ENCODE measurements around the gene MAS1. TPM values are rescaled to one million over a fixed set of nuclear protein-coding genes. Genes with fewer than 3 reads are reported as not detected.
A peak's percentile ranks its signal among the peaks of the same experiment; 100 is the strongest.

MAS1 gene
- total RNA-seq, 1 experiment from 2014 or later, result not detected

DNA sequence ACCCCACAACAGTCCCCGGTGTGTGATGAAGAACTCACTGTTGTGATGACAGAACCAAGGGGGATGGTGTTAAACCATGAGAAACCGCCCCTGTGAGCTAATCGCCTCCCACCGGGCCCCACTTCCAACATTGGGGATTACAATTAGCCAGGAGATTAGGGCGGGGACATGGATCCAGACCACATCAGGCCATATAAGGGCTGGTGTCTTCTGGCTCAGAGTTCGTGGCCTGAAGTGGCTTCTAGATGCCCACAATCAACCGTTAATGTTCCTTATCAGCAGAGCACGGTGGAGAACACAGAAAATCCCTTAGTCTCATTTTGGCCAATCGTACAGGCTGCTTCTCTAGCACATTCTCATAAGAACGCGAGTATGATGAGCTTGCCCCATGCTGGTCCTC lies 10.9 kb upstream of the MAS1 start:
- DNase-seq (ENCODE audit: low spot score), result no peak

DNA sequence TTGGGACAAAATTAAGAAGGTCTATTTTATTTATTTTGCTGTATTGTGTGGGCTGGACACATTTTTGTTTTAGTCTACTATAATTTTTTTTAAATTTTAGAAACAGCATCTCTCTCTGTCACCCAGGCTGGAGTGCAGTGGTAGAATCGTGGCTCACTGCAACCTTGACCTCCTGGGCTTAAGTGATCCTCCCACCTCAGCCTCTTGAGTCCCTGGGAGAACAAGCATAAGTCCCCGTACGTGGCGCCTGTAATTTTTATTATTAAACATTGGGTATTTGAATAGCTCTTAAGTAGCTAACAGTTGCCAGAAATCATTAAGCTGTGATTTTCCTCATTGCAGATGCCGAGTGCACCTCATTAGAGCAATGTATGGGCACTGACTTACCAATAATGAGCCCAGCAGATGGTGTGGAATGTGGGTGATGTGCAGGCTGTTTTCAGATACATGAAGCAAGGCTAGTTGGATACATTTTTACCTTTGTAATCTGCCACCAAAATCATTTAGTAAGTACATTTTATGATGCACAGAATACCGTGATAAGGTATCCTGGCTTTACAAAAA lies 10.3 kb upstream of the MAS1 start:
- DNase-seq (ENCODE audit: low spot score), result no peak

DNA sequence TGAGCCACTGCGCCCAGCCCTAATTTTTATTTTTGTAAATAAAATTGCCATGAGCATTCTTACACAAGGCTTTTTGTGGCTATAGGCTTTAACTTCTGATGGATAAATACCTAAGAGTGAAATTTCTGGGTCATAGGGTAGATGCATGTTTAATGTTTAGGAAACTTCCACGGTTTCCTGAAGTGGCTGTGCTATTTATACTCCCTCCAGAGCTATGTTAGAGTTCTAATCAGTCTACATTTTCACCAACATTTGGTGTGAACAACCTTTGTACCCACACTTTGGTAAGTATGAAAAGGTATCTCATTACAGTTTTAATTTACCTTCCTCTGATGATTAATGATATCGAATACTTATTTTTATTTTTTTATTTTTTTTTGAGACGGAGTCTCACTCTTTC lies 6.1 kb upstream of the MAS1 start:
- no peak for DNase-seq (ENCODE audit: low spot score)

DNA sequence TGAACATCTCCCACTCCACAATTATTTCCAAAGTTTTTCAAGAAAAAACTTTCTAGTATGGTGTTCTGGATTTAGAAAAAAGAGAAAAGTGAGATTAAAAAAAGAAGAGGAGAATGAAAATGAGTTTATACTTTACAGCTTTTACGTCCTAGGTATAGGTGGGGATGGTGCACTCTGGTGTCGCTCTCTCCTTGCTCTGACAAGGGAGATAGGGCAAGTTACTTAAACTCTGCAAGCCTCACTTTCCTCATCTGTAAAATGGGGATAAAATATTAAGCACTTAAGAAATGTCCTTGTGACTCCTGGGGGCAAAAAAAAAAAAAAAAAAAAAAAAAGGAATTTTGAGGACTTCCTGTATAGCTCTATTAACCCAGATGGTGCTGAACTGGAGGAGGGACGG lies 4.5 kb upstream of the MAS1 start:
- no peak for DNase-seq (ENCODE audit: low spot score)

DNA sequence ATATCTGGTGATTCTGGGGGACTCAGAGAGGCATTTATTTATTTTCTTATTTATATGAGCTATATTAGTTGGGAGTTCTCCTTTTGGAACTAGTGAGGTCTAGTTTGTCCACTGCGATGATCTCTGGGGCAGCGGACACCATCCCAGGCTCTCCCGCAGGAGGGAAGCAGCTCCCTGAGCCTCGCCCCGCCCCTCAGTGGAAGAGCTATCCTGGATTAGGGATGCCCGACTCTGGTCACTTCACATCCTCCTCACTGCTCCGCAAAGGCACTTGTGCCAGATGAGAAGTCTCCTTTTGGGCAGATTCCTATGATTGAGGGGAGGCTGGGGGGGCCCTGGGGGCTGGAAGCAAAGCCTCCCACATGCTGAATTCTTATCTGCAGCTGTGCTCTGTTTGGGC lies 3.6 kb upstream of the MAS1 start:
- no peak for DNase-seq (ENCODE audit: low spot score)

DNA sequence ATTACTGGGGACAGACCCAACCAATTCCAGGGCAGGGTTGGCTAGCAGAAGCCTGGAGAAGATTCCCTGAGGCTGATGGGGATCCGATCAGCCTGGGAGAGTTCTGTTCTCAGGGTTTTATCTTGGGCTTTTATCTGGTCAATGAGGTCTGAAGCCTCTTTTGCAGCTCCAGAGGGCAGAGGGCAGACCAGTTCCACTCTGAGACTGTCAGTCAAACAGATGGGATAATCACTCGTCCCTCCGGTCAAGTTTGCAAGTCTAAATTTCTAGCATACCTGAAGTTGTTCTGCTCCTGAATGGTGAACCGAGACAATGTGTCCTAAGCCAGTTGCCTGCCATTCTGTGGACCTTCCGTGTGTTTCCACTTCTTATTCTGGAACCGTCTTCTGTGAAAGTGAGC lies 3.0 kb upstream of the MAS1 start:
- DNase-seq (ENCODE audit: low spot score), result no peak

DNA sequence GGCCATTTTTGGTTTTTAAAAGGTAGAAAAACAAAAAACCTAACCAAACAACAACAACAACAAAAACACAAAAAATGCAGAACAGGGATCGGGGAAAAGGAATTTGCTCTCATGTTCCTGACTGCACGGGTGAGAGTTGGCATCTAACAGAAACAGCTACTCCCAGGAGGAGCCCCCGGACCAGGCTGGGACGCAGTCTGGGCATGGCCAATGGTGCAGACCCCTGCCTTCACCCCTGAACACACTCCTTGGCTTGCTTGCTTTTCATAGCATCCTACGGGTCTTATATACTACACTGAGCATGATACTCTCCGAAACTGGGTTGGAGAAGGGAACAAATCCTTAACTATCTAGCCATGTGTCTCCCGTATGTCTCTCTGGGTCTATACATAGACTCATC lies 587 bp upstream of the MAS1 start:
- DNase-seq (ENCODE audit: low spot score), result no peak

DNA sequence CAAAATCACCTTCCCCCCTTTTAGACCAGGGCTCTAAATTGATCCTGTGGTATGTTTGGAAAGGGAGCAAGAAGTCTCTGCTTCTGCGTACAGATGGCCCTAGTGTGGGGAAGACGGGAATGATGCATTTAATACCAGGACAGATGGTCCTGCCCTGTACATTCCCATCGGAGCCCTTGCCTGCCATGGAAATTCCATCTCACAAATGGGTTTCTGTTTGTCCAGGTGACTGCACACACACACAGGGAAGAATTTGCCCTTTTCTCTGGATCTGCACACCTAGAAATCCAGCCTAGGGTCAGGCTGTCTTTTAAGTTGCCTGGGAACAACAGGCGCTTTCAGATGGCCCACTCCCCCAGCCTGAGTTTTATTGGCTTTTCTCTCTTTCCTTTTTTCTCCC lies 1.3 kb downstream of the MAS1 start:
- DNase-seq (ENCODE audit: low spot score), result no peak

DNA sequence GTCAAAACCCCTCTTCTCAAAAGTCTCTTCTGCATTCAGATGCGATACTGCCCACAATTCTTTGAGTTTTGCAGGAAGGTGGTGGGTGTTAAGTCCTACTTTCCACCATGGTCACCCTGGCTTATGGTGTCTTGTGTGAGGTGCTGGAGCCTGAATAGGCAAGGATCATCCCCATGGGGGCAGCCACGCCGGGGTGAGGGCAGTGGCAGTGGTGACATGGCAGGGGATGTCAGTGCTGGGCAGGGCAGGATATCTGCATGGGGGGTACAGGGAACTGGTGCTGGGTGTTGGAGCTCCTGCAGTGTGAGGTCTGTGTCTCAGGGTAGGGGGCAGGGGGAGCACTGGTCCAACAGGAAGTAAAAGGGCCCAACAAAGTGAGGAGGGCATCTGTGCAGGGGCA lies 2.3 kb downstream of the MAS1 start:
- DNase-seq (ENCODE audit: low spot score), result no peak

DNA sequence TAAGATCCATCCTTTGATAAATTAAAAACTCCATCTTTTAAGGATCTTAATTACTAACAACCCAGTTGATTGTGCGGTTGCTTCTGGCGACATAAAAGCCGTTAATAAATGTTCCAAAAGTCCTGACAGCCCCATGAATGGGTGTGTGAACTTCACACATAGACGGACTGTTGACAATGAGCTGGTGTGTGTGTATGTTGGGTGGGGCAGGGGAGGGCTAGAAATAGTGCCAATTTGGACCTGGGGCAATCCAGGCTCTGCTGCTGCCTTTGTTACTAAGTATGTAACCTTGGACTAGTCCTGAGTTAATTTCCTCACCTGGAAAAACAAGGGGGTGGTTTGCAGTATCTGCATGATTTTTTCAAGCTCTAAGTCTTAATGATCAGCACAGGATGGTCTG lies 4.2 kb downstream of the MAS1 start:
- no peak for DNase-seq (ENCODE audit: low spot score)

DNA sequence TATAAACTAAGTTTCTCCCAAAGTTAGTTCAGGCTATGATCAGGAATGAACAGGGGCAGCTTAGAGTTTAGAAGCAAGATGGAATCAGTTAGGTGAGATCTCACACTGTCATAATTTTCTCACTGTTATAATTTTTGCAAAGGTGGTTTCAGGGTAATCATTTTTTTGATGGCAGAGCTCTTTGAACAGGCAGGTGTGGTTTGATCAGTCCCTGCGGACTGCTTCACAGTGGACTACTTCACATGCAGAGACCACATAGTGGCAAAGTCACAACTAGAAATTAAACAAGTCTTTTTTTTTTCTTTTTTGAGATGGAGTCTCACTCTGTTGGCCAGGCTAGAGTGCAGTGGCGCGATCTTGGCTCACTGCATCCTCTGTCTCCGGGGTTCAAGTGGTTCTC lies 6.8 kb downstream of the MAS1 start:
- no peak for DNase-seq (ENCODE audit: low spot score)

DNA sequence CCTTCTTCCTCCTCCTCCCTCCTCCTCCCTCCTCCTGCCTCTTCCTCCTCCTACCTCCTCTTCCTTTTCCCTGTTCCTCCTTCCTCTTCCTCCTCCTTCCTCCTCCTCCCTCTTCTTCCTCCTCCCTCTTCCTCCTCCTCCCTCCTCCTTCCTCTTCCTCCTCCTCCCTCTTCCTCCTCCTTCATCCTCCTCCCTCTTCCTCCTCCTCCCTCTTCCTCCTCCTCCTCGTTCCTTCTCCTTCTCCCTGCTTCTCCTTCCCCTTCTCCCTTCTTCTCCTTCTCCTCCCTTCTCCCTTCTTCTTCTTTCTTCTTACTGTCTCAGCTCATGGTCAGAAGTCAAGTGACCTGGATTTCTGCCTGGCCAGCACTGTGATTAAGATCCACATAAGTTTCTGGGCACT lies 7.7 kb downstream of the MAS1 start:
- no peak for DNase-seq (ENCODE audit: low spot score)

DNA sequence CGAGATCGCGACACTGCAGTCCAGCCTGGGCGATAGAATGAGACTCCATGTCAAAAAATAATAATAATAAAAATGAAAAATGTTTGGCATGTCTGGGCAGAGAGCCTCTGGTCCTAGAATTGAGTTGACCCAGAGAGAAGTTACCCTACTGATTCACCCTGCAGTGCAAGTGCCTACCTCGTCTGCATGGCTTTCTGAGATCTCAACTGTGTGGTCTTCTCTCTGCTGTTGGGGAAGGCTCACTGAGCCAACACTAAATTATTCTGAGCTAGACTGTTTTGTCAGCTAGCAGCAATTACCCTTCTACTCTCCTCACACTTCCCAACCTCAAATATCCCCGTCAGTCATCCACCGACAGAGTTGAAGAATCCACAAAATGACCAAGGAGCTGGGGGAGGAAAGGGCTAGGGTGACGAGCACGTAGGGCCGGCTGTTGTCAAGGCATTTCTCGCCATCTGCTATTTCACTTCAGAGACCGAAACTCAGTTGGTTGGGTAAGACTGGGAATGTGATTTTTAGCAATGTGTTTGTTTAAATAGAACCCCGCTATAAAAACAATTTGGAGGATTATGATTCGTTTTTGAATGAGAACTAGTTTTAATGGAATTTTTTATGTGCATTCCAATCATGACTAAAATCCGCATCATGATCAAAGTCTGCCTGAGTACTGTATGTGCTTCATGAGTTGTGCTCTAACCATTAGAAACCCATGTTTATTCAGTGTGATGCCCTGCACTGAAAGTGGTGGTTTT lies 9.4 kb downstream of the MAS1 start:
- peak; percentile 5 for DNase-seq (ENCODE audit: low spot score)

DNA sequence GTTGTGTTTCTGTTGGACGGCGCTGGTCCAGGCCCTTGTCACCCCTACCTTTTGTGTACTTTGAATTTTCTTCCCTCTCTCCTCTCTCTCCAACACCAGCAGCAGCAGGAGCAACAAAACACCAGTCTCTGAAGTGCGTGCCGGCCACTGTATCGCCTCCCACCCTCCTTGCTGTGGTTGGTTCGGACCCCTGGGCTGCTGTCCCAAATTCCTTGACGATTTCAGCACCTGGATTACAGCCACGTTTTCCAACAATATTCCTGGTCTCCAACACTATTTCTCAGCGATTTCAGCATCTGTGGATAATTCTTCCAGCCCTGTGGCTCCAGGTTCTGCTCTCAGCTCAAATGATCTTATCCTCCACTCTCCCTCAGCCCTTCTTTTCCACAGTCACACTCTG lies 11.8 kb downstream of the MAS1 start:
- no peak for DNase-seq (ENCODE audit: low spot score)

DNA sequence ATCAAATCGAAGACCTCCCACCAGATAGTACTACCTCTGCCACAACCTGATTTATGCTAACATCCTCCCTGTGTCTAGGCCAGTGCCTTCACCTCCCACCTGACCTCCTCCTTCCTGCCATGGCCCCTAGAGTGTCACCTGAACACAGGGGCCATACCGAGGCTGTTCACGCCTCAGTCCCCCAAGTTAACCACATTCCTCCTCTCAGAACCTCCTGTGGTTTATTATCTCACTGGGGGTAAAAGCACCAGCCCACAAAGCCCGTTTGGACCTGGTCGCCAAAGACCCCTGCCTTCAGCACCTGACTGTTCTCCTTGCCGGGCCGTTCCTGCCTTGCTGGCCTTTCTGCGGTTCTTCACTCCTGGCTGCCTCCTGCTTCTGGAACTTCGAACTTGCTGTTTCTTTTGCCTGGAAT lies 13.7 kb downstream of the MAS1 start:
- no peak for DNase-seq (ENCODE audit: low spot score)

DNA sequence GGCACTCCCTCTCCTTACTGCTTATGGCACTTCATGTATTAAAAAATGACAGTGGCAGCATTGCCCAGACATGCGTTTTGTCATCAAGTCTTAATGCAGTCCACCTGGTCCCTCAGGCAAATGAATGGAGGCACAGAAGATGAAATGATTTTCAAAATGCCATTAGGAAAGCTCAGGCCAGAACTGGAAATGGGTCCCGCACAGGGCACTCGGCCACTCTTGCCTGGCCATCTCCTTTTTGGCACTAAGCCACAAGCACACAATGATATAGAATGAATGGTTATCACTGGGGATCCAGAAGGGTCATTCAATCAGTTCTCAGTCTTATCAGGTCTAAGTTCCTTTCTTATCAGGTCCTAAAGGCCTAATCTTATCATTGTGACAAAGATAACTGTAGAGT lies 15.6 kb downstream of the MAS1 start:
- no peak for DNase-seq (ENCODE audit: low spot score)

DNA sequence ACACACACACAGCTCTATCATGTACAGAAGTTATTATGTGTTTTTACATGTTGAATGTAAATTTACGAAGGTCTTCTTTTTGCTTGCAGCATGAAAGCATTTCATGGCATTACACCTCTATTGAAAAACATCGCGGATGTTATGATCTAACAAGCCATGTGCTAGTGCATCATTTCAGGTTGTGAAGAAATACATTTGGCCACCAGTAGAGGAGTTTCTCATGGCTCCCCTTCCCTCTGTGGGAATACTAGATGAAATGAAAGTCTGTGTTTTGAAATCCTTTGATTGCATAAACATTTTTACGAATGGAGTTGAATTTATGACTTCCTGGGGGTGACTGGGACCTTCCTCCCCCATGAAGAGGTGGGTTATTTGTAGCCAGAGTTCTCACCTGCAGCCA lies 17.7 kb downstream of the MAS1 start:
- no peak for DNase-seq (ENCODE audit: low spot score)

DNA sequence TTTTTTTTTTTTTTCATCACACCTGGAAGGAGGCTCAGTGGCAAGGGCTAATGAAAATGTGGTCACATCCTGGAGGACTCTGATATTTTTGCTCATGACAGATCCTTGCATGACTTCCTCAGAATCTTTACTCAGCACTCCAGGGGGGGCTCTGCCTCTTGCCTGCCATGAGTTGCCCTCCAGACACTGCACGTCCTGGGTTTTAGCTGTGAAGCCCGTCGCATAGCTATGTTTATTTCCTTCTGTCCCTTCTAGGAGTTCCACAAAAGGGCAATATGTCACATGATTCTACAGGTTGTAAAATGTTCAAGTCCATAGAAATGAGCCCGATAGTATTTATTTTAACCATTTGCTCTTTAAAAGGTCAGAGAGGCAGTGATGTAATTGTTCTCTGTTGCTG lies 18.2 kb downstream of the MAS1 start:
- DNase-seq (ENCODE audit: low spot score), result no peak

DNA sequence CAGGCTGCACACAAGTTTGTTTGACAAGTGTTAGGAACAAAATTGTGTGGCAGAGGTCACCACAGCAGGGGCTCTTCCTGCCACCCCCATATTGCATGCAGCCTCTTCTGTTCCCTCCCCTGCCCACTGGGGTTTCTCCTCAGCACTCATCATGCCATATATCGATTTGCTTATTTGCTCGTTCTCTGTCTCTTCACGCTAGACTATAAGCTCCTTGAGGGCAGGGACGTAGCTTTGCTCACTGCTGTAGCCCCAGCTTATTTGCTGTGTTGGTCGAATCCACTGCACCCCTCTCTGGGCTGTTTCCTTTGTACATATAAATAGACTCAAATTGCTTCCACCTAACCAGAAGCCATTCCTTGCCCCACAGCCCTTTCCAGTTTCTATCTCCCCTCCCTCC lies 19.6 kb downstream of the MAS1 start:
- DNase-seq (ENCODE audit: low spot score), result no peak

DNA sequence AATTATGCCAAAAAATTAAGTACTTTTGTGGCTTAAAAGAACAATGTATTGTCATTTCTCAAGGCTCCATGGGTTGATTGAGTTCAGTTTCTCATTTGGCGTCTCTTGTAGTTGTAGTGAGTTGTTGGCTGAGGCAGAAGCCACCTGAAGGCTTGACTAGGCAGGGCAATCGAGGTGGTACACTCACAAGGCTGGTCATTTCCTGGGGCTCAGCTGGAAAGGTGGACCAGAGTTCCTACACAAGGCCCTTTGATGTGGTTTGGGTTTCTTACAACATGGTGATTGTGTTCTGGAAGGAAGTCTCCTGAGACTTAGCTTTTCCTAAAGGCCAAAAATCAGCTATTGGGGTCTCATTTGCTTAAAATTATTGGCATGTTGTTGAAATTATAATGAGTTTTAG lies 22.6 kb downstream of the MAS1 start:
- no peak for DNase-seq (ENCODE audit: low spot score)

DNA sequence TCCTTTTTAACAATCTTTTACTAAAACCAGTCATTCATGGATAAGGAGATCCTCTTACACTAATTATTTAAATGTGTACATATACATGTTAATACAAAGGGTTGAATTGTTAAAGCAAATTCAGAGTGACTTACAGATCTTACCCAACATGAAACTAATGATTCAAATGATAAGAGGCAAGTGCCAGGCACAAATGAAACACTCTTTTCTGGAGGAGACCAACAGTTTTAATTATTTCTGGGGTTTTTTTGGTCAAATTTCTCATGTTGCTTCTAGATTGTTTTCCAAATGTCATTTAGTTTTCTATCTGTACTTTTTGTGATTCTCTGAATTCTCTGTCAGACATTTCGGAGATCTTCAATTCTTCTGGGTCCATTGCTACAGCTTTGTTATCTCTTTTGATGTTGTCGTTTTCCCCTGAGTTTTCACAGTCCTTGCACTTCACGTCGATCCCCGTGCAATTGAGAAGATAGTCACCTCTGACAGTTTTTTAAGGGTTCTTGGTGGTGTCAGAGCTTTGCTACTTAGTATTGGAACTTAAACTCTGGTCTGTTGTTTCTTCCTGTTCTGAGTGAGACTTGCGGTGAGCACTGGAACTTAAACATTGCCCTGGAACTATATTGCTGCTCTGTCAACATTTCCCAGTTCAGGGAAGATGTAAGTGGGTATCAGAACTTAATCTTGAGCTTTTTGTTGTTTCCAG lies 23.2 kb downstream of the MAS1 start:
- DNase-seq (ENCODE audit: low spot score), result no peak

DNA sequence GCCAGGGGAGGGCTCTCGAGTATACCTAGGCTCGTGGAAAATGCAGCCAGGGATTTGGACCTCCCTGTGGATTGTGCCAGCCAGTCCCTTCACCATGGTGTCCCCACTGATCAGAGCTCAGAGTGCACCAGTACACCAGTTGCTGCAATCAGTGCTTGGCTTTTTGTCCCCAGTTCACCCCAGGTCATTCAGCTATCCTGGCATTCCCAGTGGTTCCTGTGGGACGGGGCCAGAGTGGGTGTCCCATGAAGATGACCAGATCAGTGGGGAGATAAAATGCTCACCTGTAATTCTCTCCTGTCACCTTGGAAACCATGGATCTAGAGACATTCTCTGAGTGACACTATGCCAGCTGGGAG lies 23.8 kb downstream of the MAS1 start:
- no peak for DNase-seq (ENCODE audit: low spot score)

DNA sequence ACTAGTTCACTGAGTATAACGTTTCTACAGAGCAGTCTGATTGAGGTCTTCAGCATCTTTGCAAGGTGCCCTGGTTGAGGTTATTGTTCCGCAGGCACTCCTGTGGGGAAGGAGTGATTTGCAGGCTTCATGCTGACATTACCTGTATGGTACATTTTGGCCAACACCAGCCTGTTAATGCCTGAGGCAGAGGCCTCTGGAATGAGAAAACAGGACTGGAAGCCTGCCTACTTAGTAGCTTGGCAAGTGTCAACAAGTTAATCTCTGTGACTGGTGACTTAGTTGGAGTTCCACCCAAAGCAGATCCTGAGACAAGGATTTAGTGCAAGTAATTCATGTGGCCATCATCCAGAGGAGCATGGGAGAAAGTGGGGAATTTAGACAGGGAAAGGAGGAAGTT lies 24.6 kb downstream of the MAS1 start:
- DNase-seq (ENCODE audit: low spot score), result no peak
